ENCODE measurements around the gene ARID1B. TPM values are rescaled to one million over a fixed set of nuclear protein-coding genes. Genes with fewer than 3 reads are reported as not detected.

The ARID1B gene
- total RNA-seq, 4 donors from 2014 or later, result 70.5 to 135 (median 78.2) TPM

DNA sequence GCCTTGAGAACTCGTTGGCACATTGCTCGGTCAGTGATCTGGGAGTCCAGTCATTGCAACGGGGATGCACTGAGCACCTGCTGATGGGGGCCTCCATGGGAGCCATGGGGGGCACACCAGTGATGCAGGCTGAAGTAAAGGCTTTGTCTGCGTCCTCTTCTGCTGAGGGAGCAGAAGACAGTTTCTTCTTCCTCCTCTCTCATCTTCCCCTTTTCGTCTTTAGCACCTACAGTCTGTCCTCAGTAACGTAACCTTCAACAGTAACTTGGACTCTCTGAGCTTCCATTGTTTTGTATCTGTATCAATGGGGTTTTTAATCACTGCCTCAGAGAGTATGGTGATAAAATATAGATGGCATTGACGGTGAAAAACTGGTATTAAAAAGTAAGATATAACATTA is 306.2 kb downstream of the ARID1B start:
- no peak for ATAC-seq (ENCODE audit: low FRiP score)

DNA sequence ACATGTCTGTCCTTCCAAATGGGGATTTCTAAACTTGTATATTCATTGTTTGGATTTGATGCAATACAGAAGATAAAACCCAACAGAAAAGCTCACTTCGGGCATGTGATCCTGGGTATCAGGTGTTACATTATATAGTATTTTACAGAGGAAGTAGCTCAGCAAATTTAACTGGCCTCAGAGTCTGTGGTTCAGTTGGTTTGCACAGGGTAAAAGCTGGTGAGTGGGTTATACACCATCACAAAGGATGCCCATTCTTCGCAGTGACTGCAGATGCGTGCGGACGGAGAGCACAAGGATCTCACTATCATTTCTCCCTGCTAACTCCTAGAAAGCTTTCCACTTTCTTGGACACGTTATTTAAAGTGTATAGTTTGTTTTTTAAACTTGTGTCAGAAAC is 309.5 kb downstream of the ARID1B start:
- DNase-seq (ENCODE audit: low spot score), result no peak
- TF ChIP-seq, protein P1, sequence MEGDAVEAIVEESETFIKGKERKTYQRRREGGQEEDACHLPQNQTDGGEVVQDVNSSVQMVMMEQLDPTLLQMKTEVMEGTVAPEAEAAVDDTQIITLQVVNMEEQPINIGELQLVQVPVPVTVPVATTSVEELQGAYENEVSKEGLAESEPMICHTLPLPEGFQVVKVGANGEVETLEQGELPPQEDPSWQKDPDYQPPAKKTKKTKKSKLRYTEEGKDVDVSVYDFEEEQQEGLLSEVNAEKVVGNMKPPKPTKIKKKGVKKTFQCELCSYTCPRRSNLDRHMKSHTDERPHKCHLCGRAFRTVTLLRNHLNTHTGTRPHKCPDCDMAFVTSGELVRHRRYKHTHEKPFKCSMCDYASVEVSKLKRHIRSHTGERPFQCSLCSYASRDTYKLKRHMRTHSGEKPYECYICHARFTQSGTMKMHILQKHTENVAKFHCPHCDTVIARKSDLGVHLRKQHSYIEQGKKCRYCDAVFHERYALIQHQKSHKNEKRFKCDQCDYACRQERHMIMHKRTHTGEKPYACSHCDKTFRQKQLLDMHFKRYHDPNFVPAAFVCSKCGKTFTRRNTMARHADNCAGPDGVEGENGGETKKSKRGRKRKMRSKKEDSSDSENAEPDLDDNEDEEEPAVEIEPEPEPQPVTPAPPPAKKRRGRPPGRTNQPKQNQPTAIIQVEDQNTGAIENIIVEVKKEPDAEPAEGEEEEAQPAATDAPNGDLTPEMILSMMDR (IDR thresholded peaks at IDR 0.05), result no peak
- ATAC-seq (ENCODE audit: low FRiP score), result no peak

More for the DNA sequence above, 306.2 kb downstream of the ARID1B start:
- TF ChIP-seq, protein P1 (IDR thresholded peaks at IDR 0.05), result no peak
- DNase-seq (ENCODE audit: low spot score), result no peak

DNA sequence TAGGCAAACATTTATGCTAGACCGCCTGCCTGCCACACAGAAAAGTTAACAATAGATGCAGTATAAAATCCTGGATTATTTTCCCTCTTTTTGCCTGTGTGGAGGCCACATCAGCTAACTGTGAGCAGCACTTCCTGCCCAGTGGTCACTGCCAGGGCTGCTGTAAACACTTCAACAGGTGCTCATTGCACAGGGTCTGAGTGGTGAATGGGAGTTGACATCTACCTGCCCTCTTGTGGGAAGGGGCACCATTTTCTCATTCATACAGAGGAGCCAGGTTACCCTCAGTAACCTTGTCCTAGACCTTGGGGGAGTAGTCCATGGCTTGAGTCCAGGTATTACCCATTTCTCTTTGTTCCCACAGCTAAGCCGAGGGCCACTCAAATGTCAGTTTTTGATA is 310.8 kb downstream of the ARID1B start:
- ATAC-seq (ENCODE audit: low FRiP score), result no peak
- no peak for DNase-seq (ENCODE audit: low spot score)
- TF ChIP-seq, protein P1 (IDR thresholded peaks at IDR 0.05), result no peak

DNA sequence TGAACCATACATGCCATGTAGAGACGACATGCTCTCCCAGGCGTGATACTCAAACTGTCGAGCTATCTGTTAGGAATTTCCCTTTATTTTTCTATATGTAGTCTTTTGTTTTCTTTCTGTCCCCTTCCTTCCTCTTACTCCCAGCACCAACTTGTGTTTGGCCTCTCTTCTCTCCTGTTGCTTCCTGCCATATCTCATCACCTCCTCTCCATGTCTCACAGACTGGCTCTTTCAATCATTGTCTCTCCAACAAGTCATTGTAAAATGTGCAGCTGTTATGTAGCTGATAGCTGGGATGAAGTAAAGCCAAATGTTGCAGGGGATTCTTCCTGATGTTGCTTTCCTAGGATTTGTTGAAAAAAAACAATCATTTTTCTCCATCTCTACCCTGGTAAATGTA is 311.7 kb downstream of the ARID1B start:
- ATAC-seq (ENCODE audit: low FRiP score) (no peak), DNase-seq (ENCODE audit: low spot score) (no peak)
- TF ChIP-seq, protein P1 (IDR thresholded peaks at IDR 0.05), result no peak

DNA sequence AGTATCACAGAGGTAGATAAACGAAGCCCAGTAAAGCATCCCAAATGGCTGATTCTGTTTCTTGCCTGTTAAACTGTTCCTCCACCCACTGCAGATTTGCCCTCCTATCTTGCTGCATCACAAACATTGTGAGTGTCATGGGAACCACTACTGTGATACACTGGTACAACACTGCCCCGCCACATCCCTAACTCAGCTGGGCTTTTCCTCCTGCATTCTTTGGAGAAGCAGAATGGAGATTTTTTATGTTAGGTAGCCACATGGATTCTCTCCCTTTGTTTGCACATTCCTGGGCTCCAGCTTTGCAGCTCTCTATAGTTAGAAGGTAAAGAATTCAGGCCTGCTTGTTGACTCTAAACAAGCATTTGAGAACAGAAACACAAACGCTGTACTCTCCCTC is 312.1 kb downstream of the ARID1B start:
- ATAC-seq (ENCODE audit: low FRiP score) (no peak), DNase-seq (ENCODE audit: low spot score) (no peak)
- TF ChIP-seq, protein P1 (IDR thresholded peaks at IDR 0.05), result no peak

DNA sequence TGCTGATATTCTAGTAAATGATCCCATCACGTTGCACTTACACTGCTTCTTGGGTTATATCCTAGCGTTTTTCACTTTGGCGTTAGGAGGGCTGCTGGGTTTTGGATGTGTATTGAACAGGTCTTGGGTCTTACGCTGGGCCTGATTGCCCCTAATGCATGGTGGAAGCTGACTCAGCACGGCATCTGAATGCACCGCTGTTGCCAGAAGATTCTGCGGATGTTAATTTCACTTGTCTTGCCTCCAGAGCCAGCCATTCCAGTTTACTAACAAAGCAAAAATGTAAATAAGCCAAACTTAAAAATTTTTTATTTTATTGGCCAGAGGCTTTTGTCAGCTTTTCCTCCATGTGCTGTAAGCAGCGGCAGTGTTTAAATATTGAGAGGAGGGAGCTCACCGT is 312.7 kb downstream of the ARID1B start:
- TF ChIP-seq, protein P1 (IDR thresholded peaks at IDR 0.05), result no peak
- no peak for DNase-seq (ENCODE audit: low spot score)
- no peak for ATAC-seq (ENCODE audit: low FRiP score)

DNA sequence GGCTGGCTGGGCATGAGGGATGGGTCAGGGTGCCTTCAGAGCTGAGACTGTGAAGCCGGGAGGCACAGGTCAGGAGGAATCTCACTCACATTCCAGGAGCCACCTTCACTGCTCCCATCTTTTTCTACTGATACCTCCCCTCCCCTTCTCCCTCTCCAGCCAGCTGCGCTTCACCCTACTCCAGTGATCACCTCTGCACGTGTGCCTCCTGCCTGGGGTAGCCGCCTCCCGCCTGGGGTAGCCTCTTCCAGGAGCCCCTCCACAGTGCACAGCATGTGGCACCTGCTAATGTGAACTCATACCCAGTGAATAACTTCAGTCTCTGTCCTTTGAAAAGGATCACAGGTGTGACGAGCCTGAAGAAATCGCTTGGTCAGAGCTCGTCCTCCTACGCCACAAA is 313.6 kb downstream of the ARID1B start:
- TF ChIP-seq, protein P1 (IDR thresholded peaks at IDR 0.05), result no peak
- DNase-seq (ENCODE audit: low spot score), result no peak
- no peak for ATAC-seq (ENCODE audit: low FRiP score)
